AG09309 (cell line): Measurements from ENCODE around the gene MTCH2.

ENCODE experiments used
- DNase-seq: peaks from one replicate; pipeline ENCODE4 v3.0.0-alpha.2; 2010; ENCODE audit warnings: low read depth
- H3K4me3 ChIP-seq: 2 replicates; pipeline ENCODE4 v1.5.1; 2011; ENCODE audit warnings: mild to moderate bottlenecking, low read depth, low read length, moderate library complexity; ENCODE audit not compliant: control insufficient read depth
- CTCF ChIP-seq: IDR thresholded peaks from 2 replicates; pipeline ENCODE4 v1.5.1; 2011; ENCODE audit warnings: mild to moderate bottlenecking, low read depth, low read length, inconsistent platforms; ENCODE audit not compliant: insufficient read depth, control insufficient read depth; ENCODE audit errors: missing control alignments

Gene MTCH2

GRCh38 chr11:47587723-47588326, 54.5 kb downstream of the MTCH2 start:
- no peak overlapping the region for H3K4me3 ChIP-seq
- DNase-seq: no peak
- no peak for TF ChIP-seq CTCF

DNA sequence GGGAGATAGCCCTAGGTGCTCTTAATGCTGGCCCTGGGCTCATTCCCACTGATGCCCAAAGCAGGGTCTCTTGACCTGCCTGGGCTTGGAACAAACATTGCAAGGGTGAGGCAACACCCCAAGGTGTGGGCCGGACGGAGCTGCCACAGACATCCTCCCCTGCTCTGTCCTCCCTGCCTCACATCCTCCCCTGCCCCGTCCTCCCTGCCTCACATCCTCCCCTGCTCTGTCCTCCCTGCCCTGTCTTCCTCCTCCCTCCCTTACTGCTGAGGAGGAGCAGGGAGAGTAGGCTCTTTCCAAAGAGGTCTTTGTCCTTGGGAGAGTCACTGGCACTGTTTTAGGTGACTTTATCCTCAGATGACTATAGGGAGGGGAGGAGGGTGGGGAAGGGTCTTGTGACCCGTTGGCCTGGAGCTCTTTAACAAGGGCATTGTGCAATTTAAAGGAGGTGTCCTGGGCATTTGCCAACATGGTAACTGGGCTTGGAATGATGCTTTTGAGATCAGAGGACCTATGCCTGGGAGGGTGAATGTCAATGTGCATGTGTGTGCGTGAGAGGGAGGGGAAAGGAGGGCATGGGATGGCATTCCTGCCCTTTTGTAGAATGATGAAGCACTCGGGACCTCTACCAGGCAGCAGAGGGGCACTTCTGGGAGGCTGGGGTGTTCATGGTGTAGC, 55.2 kb downstream of the MTCH2 start:
- H3K4me3 ChIP-seq: no peak overlapping the region
- DNase-seq: no peak
- no peak for TF ChIP-seq CTCF

- TF ChIP-seq CTCF: no peak
- DNase-seq: no peak
- H3K4me3 ChIP-seq: no peak within 1 kb of the TSS
Observed at GRCh38 chr11:47586098-47586855, 56.1 kb downstream of the MTCH2 start, which contains the start of gene FAM180B. FAM180B (plus strand) TSS chr11:47586678; CDS start chr11:47586769, 91 bp downstream.

DNA sequence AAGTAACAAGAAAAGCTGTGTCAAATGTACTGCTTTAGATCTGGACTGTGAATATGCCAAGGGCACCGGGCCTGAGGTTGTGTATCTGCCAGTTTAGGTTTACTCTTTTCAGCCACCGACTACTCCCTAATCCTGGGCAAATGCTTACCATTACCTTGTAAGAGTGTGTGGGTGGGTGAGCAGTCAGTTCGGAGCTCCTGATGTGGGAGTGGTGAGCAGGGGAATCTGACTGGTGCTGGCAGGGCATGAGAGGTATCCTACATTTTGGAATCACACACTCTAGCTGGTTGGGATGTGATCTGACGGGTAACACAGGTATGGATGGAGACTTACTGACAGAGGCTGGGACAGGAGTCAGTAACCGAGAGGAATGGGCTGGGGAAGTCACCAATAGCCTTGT, 58.5 kb downstream of the MTCH2 start:
- DNase-seq: no peak
- TF ChIP-seq CTCF: no peak
- no peak overlapping the region for H3K4me3 ChIP-seq

GRCh38 chr11:47578524-47579494, 63.5 kb downstream of the MTCH2 start, which contains the start of the genes KBTBD4 and NDUFS3:
KBTBD4 (minus strand) TSS chr11:47578970; CDS start chr11:47578951, 19 bp downstream.
NDUFS3 (plus strand) TSS chr11:47579074; CDS start chr11:47579092, 18 bp downstream.
- DNase-seq: peak; percentile 63
- peak within 1 kb of the TSS; percentile 84 for H3K4me3 ChIP-seq
- TF ChIP-seq CTCF: no peak

GRCh38 chr11:47577460-47578041, 64.8 kb downstream of the MTCH2 start:
- H3K4me3 ChIP-seq: peak overlapping the region; percentile 84
- no peak for TF ChIP-seq CTCF
- no peak for DNase-seq
